ENCODE results near the gene TDP1. TPM values are rescaled to one million over a fixed set of nuclear protein-coding genes. Genes with fewer than 3 reads are reported as not detected.
A peak's percentile ranks its signal among the peaks of the same experiment; 100 is the strongest.

Gene TDP1
- total RNA-seq, result 10 to 100 TPM in 3 of 4 donors, 1 to 10 TPM in 1; 9.1 to 24.5 (median 16.4) TPM

DNA sequence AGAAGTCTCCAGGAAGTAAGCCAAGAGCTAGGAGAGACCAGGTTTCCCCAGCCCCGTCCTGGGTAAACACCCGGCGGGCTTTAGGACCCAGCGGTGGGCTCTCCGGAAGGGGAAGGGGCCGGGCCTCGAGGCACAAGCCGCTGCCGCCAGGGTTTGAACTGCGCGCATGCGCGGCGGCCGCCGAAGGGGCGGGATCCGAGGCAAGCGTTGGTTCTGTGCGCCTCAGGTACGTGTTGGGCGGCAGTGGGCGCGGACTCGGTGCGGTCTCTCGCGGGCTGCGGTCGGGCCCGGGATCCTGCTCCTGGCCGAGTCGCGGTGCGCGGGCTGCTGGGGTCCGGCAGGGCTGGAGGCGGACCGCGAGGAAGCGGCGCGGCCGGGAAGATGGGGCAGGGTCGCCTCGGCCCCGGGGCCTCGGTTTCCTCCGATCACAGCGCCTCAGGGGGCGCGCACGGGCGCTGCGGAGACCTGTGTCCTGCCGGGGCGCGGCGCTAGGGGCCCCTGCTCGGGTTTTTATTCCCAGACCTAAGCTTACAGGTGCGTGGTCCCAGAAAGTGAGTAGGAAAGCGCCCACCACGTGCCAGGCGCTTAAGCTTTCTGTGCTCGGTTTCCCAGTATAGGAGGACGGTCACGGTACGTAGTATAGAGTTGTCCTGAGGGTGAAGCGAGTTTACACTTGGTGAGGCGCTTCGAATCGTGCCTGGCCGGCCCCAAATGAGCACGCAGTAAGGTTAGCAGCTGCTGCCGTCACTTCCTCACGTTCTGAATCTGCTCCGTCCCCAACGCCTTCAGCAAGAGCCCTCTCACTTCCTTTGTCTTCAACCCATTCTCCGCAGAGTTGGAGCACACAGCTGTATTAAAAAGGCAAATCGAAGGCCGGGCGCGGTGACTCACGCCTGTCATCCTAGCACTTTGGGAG, at the start of gene TDP1:
Gene TDP1, plus strand, starts transcription at position 183 of the 916 bp plus-strand sequence. CDS start 7,188 bp downstream, outside the sequence.
- WGBS, 2 donors, result 0% methylated on average over 20 to 25 of the region's 84 CpGs
- peak in 3 of 4 donors; percentile 81 to 95 (median 91) for TF ChIP-seq POLR2A (IDR thresholded peaks at IDR 0.05)
- TF ChIP-seq, protein P1, sequence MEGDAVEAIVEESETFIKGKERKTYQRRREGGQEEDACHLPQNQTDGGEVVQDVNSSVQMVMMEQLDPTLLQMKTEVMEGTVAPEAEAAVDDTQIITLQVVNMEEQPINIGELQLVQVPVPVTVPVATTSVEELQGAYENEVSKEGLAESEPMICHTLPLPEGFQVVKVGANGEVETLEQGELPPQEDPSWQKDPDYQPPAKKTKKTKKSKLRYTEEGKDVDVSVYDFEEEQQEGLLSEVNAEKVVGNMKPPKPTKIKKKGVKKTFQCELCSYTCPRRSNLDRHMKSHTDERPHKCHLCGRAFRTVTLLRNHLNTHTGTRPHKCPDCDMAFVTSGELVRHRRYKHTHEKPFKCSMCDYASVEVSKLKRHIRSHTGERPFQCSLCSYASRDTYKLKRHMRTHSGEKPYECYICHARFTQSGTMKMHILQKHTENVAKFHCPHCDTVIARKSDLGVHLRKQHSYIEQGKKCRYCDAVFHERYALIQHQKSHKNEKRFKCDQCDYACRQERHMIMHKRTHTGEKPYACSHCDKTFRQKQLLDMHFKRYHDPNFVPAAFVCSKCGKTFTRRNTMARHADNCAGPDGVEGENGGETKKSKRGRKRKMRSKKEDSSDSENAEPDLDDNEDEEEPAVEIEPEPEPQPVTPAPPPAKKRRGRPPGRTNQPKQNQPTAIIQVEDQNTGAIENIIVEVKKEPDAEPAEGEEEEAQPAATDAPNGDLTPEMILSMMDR (IDR thresholded peaks at IDR 0.05), result peak in 1 of 6 experiments; percentile 26
- no peaks in the 10 kb centered on the region for H3K27me3 ChIP-seq
- peaks cover 12 to 49% (median 13%) of the 10 kb centered on the region in 3 donors for H3K4me1 ChIP-seq
- no peaks in the 10 kb centered on the region for H3K9me3 ChIP-seq
- H3K36me3 ChIP-seq, result peaks cover 0 to 17% (median 7%) of the 10 kb centered on the region in 3 donors
- peak; percentile 67 for DNase-seq
- peak within 1 kb of the TSS; percentile 70 to 96 (median 86) for H3K4me3 ChIP-seq
- intact Hi-C loops (cut with DNase I), result no loop called here
- H3K27ac ChIP-seq, result peak within 1 kb of the TSS; percentile 93 to 98 (median 97)

DNA sequence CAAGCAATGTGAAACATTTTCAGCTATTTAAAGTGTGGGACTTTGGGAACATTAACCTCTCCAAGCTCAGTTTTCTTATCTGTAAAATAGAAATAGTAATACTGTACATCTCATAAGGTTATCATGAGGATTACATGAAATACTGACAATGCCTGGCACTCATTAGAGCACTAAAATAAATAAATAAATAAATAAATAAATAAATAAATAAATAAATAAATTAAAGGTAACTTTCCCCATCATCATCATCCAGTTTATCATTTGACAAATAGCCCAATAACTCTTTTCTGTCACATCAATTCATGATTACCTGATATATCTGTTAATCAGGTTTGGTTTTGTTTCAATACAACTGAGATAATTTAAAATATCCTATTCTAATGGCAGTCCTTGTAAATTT, 49.7 kb upstream of the TDP1 start:
- intact Hi-C loops (cut with DNase I), result no loop called here
- no peak overlapping the region for H3K27ac ChIP-seq
- H3K9me3 ChIP-seq, result no peaks in the 10 kb centered on the region
- no peak for DNase-seq
- H3K4me3 ChIP-seq, result no peak overlapping the region
- H3K36me3 ChIP-seq, result no peaks in the 10 kb centered on the region
- peaks cover 0 to 7% (median 2%) of the 10 kb centered on the region in 3 donors for H3K4me1 ChIP-seq
- no peak for TF ChIP-seq POLR2A (IDR thresholded peaks at IDR 0.05)
- TF ChIP-seq, protein P1 (IDR thresholded peaks at IDR 0.05), result no peak
- H3K27me3 ChIP-seq, result no peaks in the 10 kb centered on the region

DNA sequence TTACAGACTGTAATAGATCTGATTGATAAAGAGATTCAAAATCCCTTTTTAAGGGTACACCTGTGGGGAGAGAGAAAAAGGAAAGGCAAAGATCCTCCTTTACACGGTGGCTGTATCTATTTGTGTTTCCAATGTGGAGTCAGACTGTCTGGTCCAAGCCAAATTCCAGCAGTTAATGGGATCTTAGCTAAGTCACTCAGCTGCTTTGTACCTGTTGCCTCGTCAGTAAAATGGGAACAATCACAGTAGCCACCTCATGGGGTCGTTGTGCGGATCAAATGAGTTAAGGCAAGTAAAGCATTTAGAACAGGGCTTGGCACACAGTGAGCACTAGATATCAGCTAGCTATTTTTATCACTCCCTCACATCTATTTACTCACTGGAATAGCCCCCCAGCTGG, 48.1 kb upstream of the TDP1 start:
- 85 to 88% methylated on average over 4 of the region's 4 CpGs for WGBS, 2 donors
- no peak for TF ChIP-seq POLR2A (IDR thresholded peaks at IDR 0.05)
- TF ChIP-seq, protein P1 (IDR thresholded peaks at IDR 0.05), result no peak
- H3K4me1 ChIP-seq, result peaks cover 5 to 24% (median 8%) of the 10 kb centered on the region in 3 donors

DNA sequence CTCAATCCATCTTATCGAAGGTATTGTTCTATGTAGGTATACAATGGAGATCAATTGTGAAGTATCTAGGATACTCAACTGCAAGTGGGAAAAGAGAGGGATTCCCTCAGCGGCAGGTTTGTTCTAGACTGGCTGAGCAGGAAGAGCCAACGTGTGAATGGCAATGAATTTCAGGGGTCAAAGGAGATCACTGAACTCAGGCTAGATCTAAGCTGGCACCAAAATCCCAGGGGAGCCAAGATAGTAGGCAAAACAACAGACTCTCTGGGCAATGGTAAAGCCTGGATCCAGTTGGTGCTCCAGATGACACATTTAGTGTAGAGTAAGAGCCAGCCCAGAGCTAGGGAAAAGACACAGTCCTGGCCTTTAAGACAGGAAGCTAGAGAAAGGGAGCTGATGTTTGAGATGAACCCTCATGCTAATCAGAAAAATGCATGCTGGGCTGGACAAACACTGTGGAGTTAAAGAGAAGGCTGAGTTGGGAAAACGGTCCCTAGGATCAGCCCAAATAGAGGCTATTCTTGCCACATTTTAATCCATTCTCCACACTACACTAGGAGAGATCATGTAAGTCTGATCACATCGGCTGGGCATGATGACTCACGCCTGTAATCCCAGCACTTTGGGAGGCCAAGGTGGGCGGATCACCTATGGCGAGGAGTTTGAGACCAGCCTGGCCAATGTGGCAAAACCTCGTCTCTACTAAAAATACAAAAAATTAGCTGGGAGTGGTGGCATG, 46.8 kb upstream of the TDP1 start:
- intact Hi-C loops (cut with DNase I), result no loop called here
- WGBS, 2 donors, result 68 to 77% methylated on average over 9 of the region's 9 CpGs

More for the DNA sequence above, 48.1 kb upstream of the TDP1 start:
- Histone ChIP-seq H3K27me3 (no peaks in the 10 kb centered on the region), H3K36me3 (no peaks in the 10 kb centered on the region), H3K4me3 (no peak overlapping the region), H3K9me3 (no peaks in the 10 kb centered on the region), H3K27ac (no peak overlapping the region)
- intact Hi-C loops (cut with DNase I), result no loop called here
- no peak for DNase-seq

More for the DNA sequence above, 46.8 kb upstream of the TDP1 start:
- TF ChIP-seq, protein P1 (IDR thresholded peaks at IDR 0.05), result no peak
- TF ChIP-seq POLR2A (IDR thresholded peaks at IDR 0.05), result no peak
- Histone ChIP-seq H3K27ac (no peak overlapping the region), H3K4me1 (peaks cover 5 to 31% (median 12%) of the 10 kb centered on the region in 3 donors), H3K36me3 (no peaks in the 10 kb centered on the region), H3K4me3 (no peak overlapping the region), H3K9me3 (no peaks in the 10 kb centered on the region), H3K27me3 (no peaks in the 10 kb centered on the region)
- no peak for DNase-seq
